Esophagus squamous epithelium (tissue), 4 donors: ENCODE results near the gene TIMM44.

ENCODE experiments used
- POLR2A ChIP-seq, 4 donors: fragments of 450-650 bp; IDR thresholded peaks; one replicate each; pipeline ENCODE4 v1.6.1; 2017; ENCODE audit warnings: antibody characterized with exemption in 4 of 4, mild to moderate bottlenecking in 4 of 4, moderate library complexity in 3 of 4
- TF ChIP-seq, protein P1 (sequence below), 6 experiments: fragments of 450-650 bp in 4 of 6; fragments of 200-600 bp in 2 of 6; sonication (generic) in 2 of 6; IDR thresholded peaks; one replicate each; pipeline ENCODE4 v1.5.1; 2016 to 2019; ENCODE audit warnings: antibody characterized with exemption in 6 of 6, mild to moderate bottlenecking in 4 of 6, moderate library complexity in 4 of 6

DNA sequence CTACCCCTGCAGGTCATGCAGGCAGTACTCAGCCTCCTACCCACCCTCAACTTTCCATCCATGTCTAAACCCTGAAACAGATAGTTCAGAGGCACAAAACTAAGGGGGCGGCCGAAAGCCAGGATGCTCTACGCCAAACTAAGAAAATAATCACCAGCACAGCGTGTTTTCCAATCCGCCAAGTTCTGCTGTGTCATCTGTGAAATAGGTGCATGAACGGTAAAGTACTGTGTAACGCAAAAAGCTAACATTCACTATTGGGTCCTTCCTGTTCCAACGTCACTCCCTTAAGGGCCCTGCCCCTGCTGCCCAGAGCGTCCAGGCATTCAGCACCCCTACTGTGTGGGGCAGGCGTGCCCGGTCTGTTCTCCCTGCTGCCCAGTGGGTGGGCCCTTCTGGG lies 12.2 kb upstream of the TIMM44 start:
- TF ChIP-seq, protein P1, sequence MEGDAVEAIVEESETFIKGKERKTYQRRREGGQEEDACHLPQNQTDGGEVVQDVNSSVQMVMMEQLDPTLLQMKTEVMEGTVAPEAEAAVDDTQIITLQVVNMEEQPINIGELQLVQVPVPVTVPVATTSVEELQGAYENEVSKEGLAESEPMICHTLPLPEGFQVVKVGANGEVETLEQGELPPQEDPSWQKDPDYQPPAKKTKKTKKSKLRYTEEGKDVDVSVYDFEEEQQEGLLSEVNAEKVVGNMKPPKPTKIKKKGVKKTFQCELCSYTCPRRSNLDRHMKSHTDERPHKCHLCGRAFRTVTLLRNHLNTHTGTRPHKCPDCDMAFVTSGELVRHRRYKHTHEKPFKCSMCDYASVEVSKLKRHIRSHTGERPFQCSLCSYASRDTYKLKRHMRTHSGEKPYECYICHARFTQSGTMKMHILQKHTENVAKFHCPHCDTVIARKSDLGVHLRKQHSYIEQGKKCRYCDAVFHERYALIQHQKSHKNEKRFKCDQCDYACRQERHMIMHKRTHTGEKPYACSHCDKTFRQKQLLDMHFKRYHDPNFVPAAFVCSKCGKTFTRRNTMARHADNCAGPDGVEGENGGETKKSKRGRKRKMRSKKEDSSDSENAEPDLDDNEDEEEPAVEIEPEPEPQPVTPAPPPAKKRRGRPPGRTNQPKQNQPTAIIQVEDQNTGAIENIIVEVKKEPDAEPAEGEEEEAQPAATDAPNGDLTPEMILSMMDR (IDR thresholded peaks at IDR 0.05) = no peak
- no peak for TF ChIP-seq POLR2A (IDR thresholded peaks at IDR 0.05)
